M059J (cell line): ENCODE data around the gene SLC24A2. TPM values are rescaled to one million over a fixed set of nuclear protein-coding genes. Genes with fewer than 3 reads are reported as not detected.

Experiments
- DNase-seq: peaks from one replicate; pipeline ENCODE4 v3.0.0-alpha.2; 2012; ENCODE audit warnings: low read depth
- total RNA-seq: library from RNA; depleted of rRNA; stranded (reverse); fragments of >200 nt; shearing (Covaris generic); gene quantifications from 2 replicates; pipeline ENCODE4 v1.2.3, GENCODE V29; 2014

Gene SLC24A2
- total RNA-seq, 1 experiment from 2014 or later = not detected

- DNase-seq = no peak
These were observed 31.1 kb downstream of the SLC24A2 start for GRCh38 chr9:19757745-19758144.

GRCh38 chr9:19754921-19755320 is 33.9 kb downstream of the SLC24A2 start:
- DNase-seq = no peak

- peak; percentile 53 for DNase-seq
These were observed 40.3 kb downstream of the SLC24A2 start for GRCh38 chr9:19748278-19749126.

GRCh38 chr9:19746223-19746622 is 42.6 kb downstream of the SLC24A2 start:
- no peak for DNase-seq

GRCh38 chr9:19741178-19741577 is 47.7 kb downstream of the SLC24A2 start:
- no peak for DNase-seq
